Measurements from ENCODE around the gene FAM20C. TPM values are rescaled to one million over a fixed set of nuclear protein-coding genes. Genes with fewer than 3 reads are reported as not detected.

FAM20C gene
- total and polyA plus RNA-seq, 2 of the 8 experiments (the other 6 are each of a cell fraction or from before 2014, with no cell fraction given), result 9.5 to 34.8 TPM

- Histone ChIP-seq H3K4me1 (replicated peaks in 1 of 4; ENCODE audit: control insufficient read depth in 3 of 4, insufficient read depth in 4 of 4, low read length in 3 of 4) (peaks cover 0 to 23% (median 18%) of the 10 kb centered on the region in 4 experiments; a peak in 6 of 7 replicates), H3K4ac (replicated peaks; ENCODE audit: insufficient read length, low read depth, low read length) (peak overlapping the region; percentile 78), H3K79me1 (ENCODE audit: low read depth, low read length) (no peaks in the 10 kb centered on the region), H3K14ac (ENCODE audit: insufficient read length) (no peak overlapping the region), H2BK12ac (ENCODE audit: low read depth, low read length) (peak overlapping the region; percentile 19; the same call in 1 of the 2 replicates), H4K91ac (replicated peaks; ENCODE audit: insufficient read length, low read length) (peak overlapping the region; percentile 4), H3K4me3 (ENCODE audit: extremely low read depth in 1 of 4, insufficient read depth in 2 of 4, low read depth in 3 of 4, low read length in 4 of 4) (no peak overlapping the region), H3K56ac (replicated peaks; ENCODE audit: insufficient read length, low read depth, low read length) (no peak overlapping the region), H3K27me3 (replicated peaks in 1 of 4; ENCODE audit: control insufficient read depth in 3 of 4, extremely low read depth in 1 of 4, insufficient read depth in 3 of 4, low read length in 3 of 4) (no peaks in the 10 kb centered on the region; a peak in 1 of 7 replicates), H4K5ac (ENCODE audit: insufficient read length, low read depth, low read length) (no peak overlapping the region), H2AK5ac (ENCODE audit: low read depth, low read length) (no peak overlapping the region), H3K9ac (replicated peaks in 1 of 4; ENCODE audit: extremely low read depth in 1 of 4, low read depth in 3 of 4, low read length in 3 of 4) (no peak overlapping the region), H3K23ac (ENCODE audit: insufficient read length) (no peak overlapping the region), H2AFZ (ENCODE audit: low read length) (no peak overlapping the region), H3K23me2 (ENCODE audit: low read depth, low read length) (no peaks in the 10 kb centered on the region), H3K4me2 (ENCODE audit: insufficient read depth in 1 of 2, low read depth in 2 of 2, low read length in 2 of 2) (no peak overlapping the region), H4K8ac (ENCODE audit: extremely low read depth, insufficient read depth, low read length) (no peak overlapping the region), H3K9me3 (ENCODE audit: insufficient read depth in 2 of 2, low read depth in 1 of 2, low read length in 1 of 2) (no peaks in the 10 kb centered on the region), H3K27ac (ENCODE audit: low read depth, low read length) (no peak overlapping the region), H2BK5ac (ENCODE audit: low read depth, low read length) (no peak overlapping the region), H2BK15ac (ENCODE audit: low read length) (peak overlapping the region; percentile 61; the same call in 1 of the 2 replicates), H3K79me2 (ENCODE audit: control insufficient read depth in 1 of 2, insufficient read depth in 2 of 2, low read length in 2 of 2) (no peaks in the 10 kb centered on the region), H2BK20ac (ENCODE audit: low read length) (no peak overlapping the region), H3K18ac (ENCODE audit: extremely low read depth, low read length) (peak overlapping the region; percentile 32; the same call in 1 of the 2 replicates), H4K20me1 (replicated peaks in 1 of 2; ENCODE audit: control insufficient read depth in 1 of 2, insufficient read depth in 2 of 2, low read length in 2 of 2) (peaks cover 0 to 2% of the 10 kb centered on the region in 2 experiments), H2BK120ac (replicated peaks; ENCODE audit: low read depth, low read length) (no peak overlapping the region), H3K36me3 (ENCODE audit: control insufficient read depth in 2 of 4, insufficient read depth in 4 of 4, low read length in 3 of 4) (no peaks in the 10 kb centered on the region)
- no peak for FAIRE-seq
- 87% methylated on average over 16 of the region's 27 CpGs; no CpG with 5 or more reads in 1 of the 2 experiments for WGBS, 2 experiments (ENCODE audit: extremely low coverage in 1 of 2, insufficient coverage in 1 of 2, insufficient read length in 1 of 2, insufficient replicate concordance in 2 of 2, low coverage in 1 of 2, low lambda C conversion rate in 2 of 2, missing lambda C conversion rate in 1 of 2)
- no peak for DNase-seq (ENCODE audit: low read depth in 1 of 2, low spot score in 2 of 2)
- ChIA-PET CTCF (ENCODE audit: partially characterized antibody) (interaction anchor here (0.9 to 2.0 kb wide), 3 partner anchors 13 to 28 kb away, joined by 3 to 5 read pairs (median 4); no protein-coding TSS in a partner anchor), POLR2A (ENCODE audit: partially characterized antibody) (interaction anchor here (1.0 to 1.4 kb wide), 2 partner anchors 19 to 35 kb away, joined by 4 to 5 read pairs; no protein-coding TSS in a partner anchor)
- TF ChIP-seq CBX5 (IDR thresholded peaks at IDR 0.05; ENCODE audit: low read depth, low read length) (no peak), CTCF (IDR thresholded peaks at IDR 0.05; ENCODE audit: control extremely low read depth in 1 of 3, insufficient read depth in 1 of 3, low read depth in 1 of 3, low read length in 3 of 3) (no peak), CTBP2 (IDR thresholded peaks at IDR 0.05; ENCODE audit: borderline replicate concordance, insufficient read depth, insufficient read length, low read length) (no peak), HDAC6 (IDR thresholded peaks at IDR 0.05; ENCODE audit: low read depth, low read length) (no peak), ATF2 (IDR thresholded peaks at IDR 0.05; ENCODE audit: low read length) (no peak), TCF12 (IDR thresholded peaks at IDR 0.05; ENCODE audit: low read depth, low read length) (no peak)
Measured at GRCh38 chr7:184294-185264, 7.8 kb upstream of the FAM20C start.
